ENCODE results near the gene MLF2. TPM values are rescaled to one million over a fixed set of nuclear protein-coding genes. Genes with fewer than 3 reads are reported as not detected.

Gene MLF2
- total RNA-seq, 6 experiments from 2014 or later = 104 to 185 (median 134) TPM

DNA sequence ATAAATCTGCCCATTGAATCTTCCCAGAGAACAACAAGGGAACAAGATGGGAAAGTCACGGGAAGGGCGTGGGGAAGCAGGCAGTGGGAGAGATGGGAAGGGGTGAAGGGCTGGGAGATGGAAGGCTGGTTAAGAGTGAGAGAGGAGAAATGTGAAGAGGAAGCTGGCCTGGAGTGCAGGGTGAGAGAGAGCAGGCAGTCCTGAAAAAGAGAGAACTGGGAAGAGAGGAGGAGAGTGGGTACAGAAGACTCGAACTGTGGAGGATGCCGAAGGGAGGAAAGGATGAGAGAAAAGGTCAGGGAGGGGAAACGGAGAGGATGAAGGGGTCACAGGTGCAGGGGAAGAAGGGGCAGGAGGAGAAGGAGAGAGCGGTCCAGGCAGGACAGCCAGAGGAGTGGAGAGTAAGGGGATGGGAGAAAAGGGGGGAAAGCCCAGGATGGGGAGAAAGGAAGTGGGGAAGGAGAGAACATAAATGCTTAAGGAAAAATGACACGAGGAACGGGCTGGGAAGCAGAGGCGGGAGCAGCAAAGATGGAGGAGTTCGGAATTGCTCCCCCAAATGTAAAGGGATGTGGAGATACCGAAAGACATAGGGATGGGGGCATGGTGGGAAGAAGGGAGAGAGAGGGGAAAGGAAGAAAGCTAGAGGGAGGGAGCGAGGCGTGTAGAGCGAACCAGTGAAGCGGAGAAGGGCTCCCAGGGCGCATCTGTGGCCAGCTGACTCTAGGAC is 53.5 kb downstream of the MLF2 start:
- intact Hi-C loops (cut with DNase I) = loop anchor here in 1 of 2 donors (10.0 kb wide), 1 partner anchor 75 kb away; no protein-coding TSS in a partner anchor
- H3K36me3 ChIP-seq = no peaks in the 10 kb centered on the region
- ATAC-seq (no peak), DNase-seq (no peak)
- H3K4me3 ChIP-seq = no peak overlapping the region
- peaks cover 0 to 5% (median 0%) of the 10 kb centered on the region in 4 donors for H3K4me1 ChIP-seq
- H3K27ac ChIP-seq = no peak overlapping the region
- no peaks in the 10 kb centered on the region for H3K9me3 ChIP-seq
- whole genome bisulfite sequencing (ENCODE audit: insufficient coverage, low coverage, low lambda C conversion rate, missing lambda C conversion rate) = 17% methylated on average over 15 of the region's 16 CpGs
- TF ChIP-seq, protein P1, sequence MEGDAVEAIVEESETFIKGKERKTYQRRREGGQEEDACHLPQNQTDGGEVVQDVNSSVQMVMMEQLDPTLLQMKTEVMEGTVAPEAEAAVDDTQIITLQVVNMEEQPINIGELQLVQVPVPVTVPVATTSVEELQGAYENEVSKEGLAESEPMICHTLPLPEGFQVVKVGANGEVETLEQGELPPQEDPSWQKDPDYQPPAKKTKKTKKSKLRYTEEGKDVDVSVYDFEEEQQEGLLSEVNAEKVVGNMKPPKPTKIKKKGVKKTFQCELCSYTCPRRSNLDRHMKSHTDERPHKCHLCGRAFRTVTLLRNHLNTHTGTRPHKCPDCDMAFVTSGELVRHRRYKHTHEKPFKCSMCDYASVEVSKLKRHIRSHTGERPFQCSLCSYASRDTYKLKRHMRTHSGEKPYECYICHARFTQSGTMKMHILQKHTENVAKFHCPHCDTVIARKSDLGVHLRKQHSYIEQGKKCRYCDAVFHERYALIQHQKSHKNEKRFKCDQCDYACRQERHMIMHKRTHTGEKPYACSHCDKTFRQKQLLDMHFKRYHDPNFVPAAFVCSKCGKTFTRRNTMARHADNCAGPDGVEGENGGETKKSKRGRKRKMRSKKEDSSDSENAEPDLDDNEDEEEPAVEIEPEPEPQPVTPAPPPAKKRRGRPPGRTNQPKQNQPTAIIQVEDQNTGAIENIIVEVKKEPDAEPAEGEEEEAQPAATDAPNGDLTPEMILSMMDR (IDR thresholded peaks at IDR 0.05) = no peak
- no peak for TF ChIP-seq POLR2A (IDR thresholded peaks at IDR 0.05)
- H3K27me3 ChIP-seq = peaks cover 6 to 11% of the 10 kb centered on the region in 2 donors

GRCh38 chr12:6698352-6699046 is 54.4 kb downstream of the MLF2 start:
- no peak overlapping the region for H3K27ac ChIP-seq
- H3K4me1 ChIP-seq = peaks cover 0 to 5% (median 0%) of the 10 kb centered on the region in 4 donors
- H3K27me3 ChIP-seq = peaks cover 6 to 11% of the 10 kb centered on the region in 2 donors
- no peak overlapping the region for H3K4me3 ChIP-seq
- H3K36me3 ChIP-seq = no peaks in the 10 kb centered on the region
- WGBS (ENCODE audit: insufficient coverage, low coverage, low lambda C conversion rate, missing lambda C conversion rate) = 29% methylated on average over 5 of the region's 8 CpGs
- DNase-seq = no peak
- no peaks in the 10 kb centered on the region for H3K9me3 ChIP-seq
- no peak for ATAC-seq
- TF ChIP-seq POLR2A (IDR thresholded peaks at IDR 0.05) = no peak
- TF ChIP-seq, protein P1 (IDR thresholded peaks at IDR 0.05) = no peak
- intact Hi-C loops (cut with DNase I) = loop anchor here in 1 of 2 donors (10.0 kb wide), 1 partner anchor 74 kb away; no protein-coding TSS in a partner anchor

Small RNAs within 50 kb of the gene (small RNA-seq; reads per million reads assigned to genes)
- gene RNU6-781P = 0 reads per million in 2 experiments

Other genes with a start within 250 kb of the MLF2 start
- 1,000 to 10,000 TPM in 4 of 6 experiments, 100 to 1,000 TPM in 2; 788 to 3,247 (median 1,580) TPM for gene GAPDH, start 218.6 kb downstream of the MLF2 start, total RNA-seq
- 1 to 10 TPM; 5.5 to 9.3 (median 7.4) TPM for gene IFFO1, start 197.1 kb downstream of the MLF2 start, total RNA-seq
- gene NOP2, start 184.8 kb downstream of the MLF2 start, total RNA-seq = 10 to 100 TPM; 12.6 to 20.1 (median 18.5) TPM
- gene CHD4, start 145.8 kb downstream of the MLF2 start, total RNA-seq = 100 to 1,000 TPM in 1 of 6 experiments, 10 to 100 TPM in 5; 66.7 to 102 (median 82.3) TPM
- 1 to 10 TPM in 1 of 6 experiments, under 1 TPM in 5; 0.31 to 1.5 (median 0.78) TPM for gene LPAR5, start 117.2 kb downstream of the MLF2 start, total RNA-seq
- 1 to 10 TPM in 4 of 6 experiments, under 1 TPM in 1, not detected in 1; 0.95 to 3.3 (median 1.7) TPM for gene ACRBP, start 105.7 kb downstream of the MLF2 start, total RNA-seq
- 10 to 100 TPM; 10.6 to 20.0 (median 17.0) TPM for gene ING4, start 90.0 kb downstream of the MLF2 start, total RNA-seq
- gene ZNF384, start 63.8 kb downstream of the MLF2 start, total RNA-seq = 10 to 100 TPM; 11.9 to 22.3 (median 18.3) TPM
- not detected for gene PIANP, start 52.3 kb downstream of the MLF2 start, total RNA-seq
- 10 to 100 TPM; 26.7 to 49.5 (median 30.6) TPM for gene COPS7A, start 29.1 kb downstream of the MLF2 start, total RNA-seq
- 100 to 1,000 TPM; 113 to 484 (median 404) TPM for gene PTMS, start 13.2 kb upstream of the MLF2 start, total RNA-seq
- 1 to 10 TPM in 4 of 6 experiments, under 1 TPM in 2; 0.18 to 2.3 (median 1.4) TPM for gene LAG3, start 19.4 kb upstream of the MLF2 start, total RNA-seq
- gene CD4, start 36.4 kb upstream of the MLF2 start, total RNA-seq = 10 to 100 TPM; 10.0 to 41.6 (median 28.1) TPM
- 1 to 10 TPM in 4 of 6 experiments, under 1 TPM in 2; 0.37 to 3.1 (median 2.1) TPM for gene GPR162, start 68.7 kb upstream of the MLF2 start, total RNA-seq
- 1 to 10 TPM in 5 of 6 experiments, under 1 TPM in 1; 0.98 to 2.1 (median 1.5) TPM for gene P3H3, start 75.3 kb upstream of the MLF2 start, total RNA-seq
- under 1 TPM in 4 of 6 experiments, not detected in 2; 0.17 to 0.51 (median 0.43) TPM for gene GNB3, start 87.8 kb upstream of the MLF2 start, total RNA-seq
- gene CDCA3, start 98.1 kb upstream of the MLF2 start, total RNA-seq = 1 to 10 TPM in 4 of 6 experiments, under 1 TPM in 2; 0.62 to 1.7 (median 1.3) TPM
- gene USP5, start 99.0 kb upstream of the MLF2 start, total RNA-seq = 10 to 100 TPM; 38.2 to 59.5 (median 42.6) TPM
- 100 to 1,000 TPM; 265 to 400 (median 331) TPM for gene TPI1, start 114.4 kb upstream of the MLF2 start, total RNA-seq
- gene SPSB2, start 120.2 kb upstream of the MLF2 start, total RNA-seq = 1 to 10 TPM; 1.7 to 5.3 (median 3.6) TPM
- gene LRRC23, start 151.7 kb upstream of the MLF2 start, total RNA-seq = 1 to 10 TPM in 5 of 6 experiments, under 1 TPM in 1; 0.93 to 4.3 (median 2.6) TPM
- gene ENO2, start 161.4 kb upstream of the MLF2 start, total RNA-seq = 1 to 10 TPM; 1.1 to 9.3 (median 2.0) TPM
- gene ATN1, start 174.8 kb upstream of the MLF2 start, total RNA-seq = 10 to 100 TPM in 5 of 6 experiments, 1 to 10 TPM in 1; 9.2 to 24.1 (median 16.8) TPM
- not detected for gene RNU7-1, start 190.7 kb upstream of the MLF2 start, total RNA-seq
- 100 to 1,000 TPM in 2 of 6 experiments, 10 to 100 TPM in 4; 47.6 to 189 (median 70.5) TPM for gene C12orf57, start 190.9 kb upstream of the MLF2 start, total RNA-seq
- gene PTPN6, start 198.2 kb upstream of the MLF2 start, total RNA-seq = 10 to 100 TPM; 12.1 to 30.6 (median 19.4) TPM
- gene PHB2, start 217.5 kb upstream of the MLF2 start, total RNA-seq = 100 to 1,000 TPM in 4 of 6 experiments, 10 to 100 TPM in 2; 95.5 to 215 (median 122) TPM
- 10 to 100 TPM; 13.2 to 28.1 (median 18.9) TPM for gene EMG1, start 217.8 kb upstream of the MLF2 start, total RNA-seq